ENCODE measurements around the gene CYTL1.
"Not testable (repeated sequence)": the region's sequence is repeated elsewhere in the genome, so short reads cannot be mapped to it uniquely, and the experiment has no call there.

Gene CYTL1

GRCh38 chr4:5033281-5033841 is 14.1 kb upstream of the CYTL1 start:
- DNase-seq = peak; percentile 67

- DNase-seq = no peak
These were observed 13.6 kb upstream of the CYTL1 start for GRCh38 chr4:5032813-5033212.

- DNase-seq = no peak
These were observed 11.7 kb upstream of the CYTL1 start for GRCh38 chr4:5030927-5031326.

GRCh38 chr4:5030221-5030620 is 11.0 kb upstream of the CYTL1 start:
- no peak for DNase-seq

GRCh38 chr4:5029447-5029846 is 10.2 kb upstream of the CYTL1 start:
- DNase-seq = no peak

- DNase-seq = no peak
These were observed 9.2 kb upstream of the CYTL1 start for GRCh38 chr4:5028480-5028879.

GRCh38 chr4:5027346-5027745 is 8.1 kb upstream of the CYTL1 start:
- DNase-seq = no peak

GRCh38 chr4:5026371-5026770 is 7.1 kb upstream of the CYTL1 start:
- DNase-seq = no peak

- DNase-seq = no peak
These were observed 5.4 kb upstream of the CYTL1 start for GRCh38 chr4:5024673-5025072.

GRCh38 chr4:5021546-5021945 is 2.3 kb upstream of the CYTL1 start:
- DNase-seq = no peak

- DNase-seq = no peak
These were observed 1.1 kb upstream of the CYTL1 start for GRCh38 chr4:5020341-5020740.

GRCh38 chr4:5019796-5020195 is 538 bp upstream of the CYTL1 start:
- DNase-seq = no peak

- no peak for DNase-seq
These were observed 655 bp downstream of the CYTL1 start for GRCh38 chr4:5018603-5019002.

GRCh38 chr4:5018096-5018495 is 1.2 kb downstream of the CYTL1 start:
- no peak for DNase-seq

- no peak for DNase-seq
These were observed 5.1 kb downstream of the CYTL1 start for GRCh38 chr4:5014007-5014682.

- no peak for DNase-seq
These were observed 6.3 kb downstream of the CYTL1 start for GRCh38 chr4:5012958-5013357.

- no peak for DNase-seq
These were observed 6.9 kb downstream of the CYTL1 start for GRCh38 chr4:5012244-5012898.

GRCh38 chr4:5010984-5011383 is 8.3 kb downstream of the CYTL1 start:
- no peak for DNase-seq

GRCh38 chr4:5009796-5010195 is 9.5 kb downstream of the CYTL1 start:
- no peak for DNase-seq

GRCh38 chr4:5006932-5007331 is 12.3 kb downstream of the CYTL1 start:
- DNase-seq = not testable (repeated sequence)

- DNase-seq = no peak
These were observed 14.8 kb downstream of the CYTL1 start for GRCh38 chr4:5004496-5004895.

GRCh38 chr4:5003918-5004317 is 15.3 kb downstream of the CYTL1 start:
- DNase-seq = no peak

- DNase-seq = no peak
These were observed 15.8 kb downstream of the CYTL1 start for GRCh38 chr4:5003372-5003857.

- DNase-seq = not testable (repeated sequence)
These were observed 17.6 kb downstream of the CYTL1 start for GRCh38 chr4:5001641-5002040.

All from right forelimb (tissue), 1 donor.